Suppressor macrophage (primary cell): ENCODE data around the gene DLG5.
"Not testable (repeated sequence)": the region's sequence is repeated elsewhere in the genome, so short reads cannot be mapped to it uniquely, and the experiment has no call there.

ENCODE experiments used
- DNase-seq, 4 experiments: peaks; one replicate each; pipeline ENCODE4 v3.0.0-alpha.2; 2020 to 2022

The DLG5 gene

DNA sequence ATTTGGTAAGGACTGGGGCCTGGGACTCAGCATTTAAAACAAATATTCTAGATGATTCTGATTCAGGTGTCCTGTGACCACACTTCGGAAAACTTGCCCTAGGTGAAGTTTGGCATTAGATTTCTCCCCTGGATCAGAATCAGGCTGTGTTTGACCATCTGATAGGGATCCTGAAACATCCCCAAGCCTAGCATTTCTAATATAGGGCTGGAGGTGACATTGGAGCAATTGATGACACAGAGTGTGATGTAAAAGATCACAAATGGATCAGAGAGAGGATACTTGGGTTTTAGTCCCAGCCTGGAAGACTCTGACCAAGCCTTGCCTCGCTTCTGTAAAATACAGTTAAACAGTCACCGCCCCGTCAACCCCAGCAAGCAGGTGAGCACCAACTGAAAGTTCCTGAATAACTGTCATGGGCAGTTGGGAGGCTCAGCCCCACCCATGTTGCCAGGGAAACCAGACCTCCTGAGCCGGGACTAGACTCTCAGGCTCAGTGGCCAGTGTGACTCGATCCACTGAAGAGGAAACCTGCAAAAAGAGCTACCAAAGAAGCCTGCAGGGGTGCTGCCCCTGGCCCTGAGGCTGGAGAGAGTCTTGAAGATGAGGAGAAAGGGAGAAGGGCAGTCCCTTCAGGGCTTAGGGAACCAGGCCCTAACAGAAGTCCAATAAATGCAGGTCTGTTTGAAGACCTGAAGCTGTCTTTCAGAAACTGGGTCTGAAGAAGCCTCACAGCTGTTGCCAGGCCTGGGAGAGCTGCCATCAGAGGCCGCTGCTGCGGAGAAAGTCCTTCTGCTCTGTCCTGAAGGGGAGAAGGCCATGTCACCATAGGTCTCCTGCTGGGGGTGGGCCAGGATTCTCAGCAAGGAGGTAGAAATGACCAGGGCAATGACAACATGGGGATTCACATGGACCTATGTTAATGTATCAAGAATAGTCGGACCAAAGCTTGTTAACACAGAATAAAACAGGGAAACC lies 162.8 kb downstream of the DLG5 start:
- no peak for DNase-seq

DNA sequence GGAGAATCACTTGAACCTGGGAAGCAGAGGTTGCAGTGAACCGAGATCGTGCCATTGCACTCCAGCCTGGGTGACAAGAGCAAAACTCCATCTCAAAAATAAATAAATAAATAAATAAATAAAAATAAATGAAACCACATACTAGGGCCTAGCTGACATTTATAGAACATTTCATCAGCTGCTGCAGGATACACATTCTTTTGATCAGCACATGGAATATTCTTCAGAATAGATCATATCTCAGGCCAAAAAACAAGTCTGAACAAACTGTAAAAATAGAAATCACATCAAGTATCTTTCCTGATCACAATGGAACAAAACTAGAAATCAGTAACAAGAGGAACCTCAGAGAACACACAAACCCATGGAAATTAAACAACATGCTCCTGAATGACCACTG lies 168.1 kb downstream of the DLG5 start:
- not testable (repeated sequence) for DNase-seq

DNA sequence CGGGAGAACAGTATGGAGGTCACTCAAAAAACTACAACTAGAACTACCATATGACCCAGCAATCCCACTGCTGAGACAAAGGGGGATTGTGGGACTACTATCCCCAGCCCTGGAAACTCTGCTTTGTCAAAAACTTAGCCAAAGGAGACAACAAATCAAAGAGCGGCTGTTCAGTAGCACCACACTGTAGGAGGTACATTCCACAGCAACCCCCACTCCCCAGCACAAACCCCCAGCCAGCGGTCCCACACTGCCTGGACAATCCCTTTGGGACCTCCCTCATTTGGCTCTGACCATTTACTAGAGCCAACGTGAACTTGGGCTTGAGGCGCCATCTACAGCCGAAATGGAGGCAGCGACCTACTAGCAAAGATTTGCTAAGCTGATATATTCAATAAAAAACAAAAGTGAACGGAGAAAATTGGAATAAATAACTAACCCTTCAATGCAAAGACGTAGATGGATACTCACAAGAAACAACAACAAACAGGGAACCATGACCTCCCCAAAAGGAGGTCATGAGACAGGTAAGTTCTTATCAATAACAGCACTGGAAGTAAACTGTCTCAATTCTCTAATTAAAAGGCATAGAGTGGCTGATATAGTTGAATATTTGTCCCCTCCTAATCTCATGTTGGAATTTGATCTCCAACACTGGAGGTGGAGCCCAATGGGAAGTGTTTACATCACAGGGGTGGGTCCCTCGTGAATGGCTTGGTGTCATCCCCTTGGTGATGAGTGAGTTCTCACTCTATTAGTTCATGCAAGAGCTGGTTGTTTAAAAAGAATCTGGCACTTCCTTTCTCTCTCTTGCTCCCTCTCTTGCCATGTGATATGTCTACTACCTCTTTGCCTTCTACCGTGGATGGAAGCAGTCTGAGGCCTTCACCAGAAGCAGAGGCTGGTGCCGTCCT lies 170.0 kb downstream of the DLG5 start:
- DNase-seq, result peak; percentile 51 to 65 (median 56)

DNA sequence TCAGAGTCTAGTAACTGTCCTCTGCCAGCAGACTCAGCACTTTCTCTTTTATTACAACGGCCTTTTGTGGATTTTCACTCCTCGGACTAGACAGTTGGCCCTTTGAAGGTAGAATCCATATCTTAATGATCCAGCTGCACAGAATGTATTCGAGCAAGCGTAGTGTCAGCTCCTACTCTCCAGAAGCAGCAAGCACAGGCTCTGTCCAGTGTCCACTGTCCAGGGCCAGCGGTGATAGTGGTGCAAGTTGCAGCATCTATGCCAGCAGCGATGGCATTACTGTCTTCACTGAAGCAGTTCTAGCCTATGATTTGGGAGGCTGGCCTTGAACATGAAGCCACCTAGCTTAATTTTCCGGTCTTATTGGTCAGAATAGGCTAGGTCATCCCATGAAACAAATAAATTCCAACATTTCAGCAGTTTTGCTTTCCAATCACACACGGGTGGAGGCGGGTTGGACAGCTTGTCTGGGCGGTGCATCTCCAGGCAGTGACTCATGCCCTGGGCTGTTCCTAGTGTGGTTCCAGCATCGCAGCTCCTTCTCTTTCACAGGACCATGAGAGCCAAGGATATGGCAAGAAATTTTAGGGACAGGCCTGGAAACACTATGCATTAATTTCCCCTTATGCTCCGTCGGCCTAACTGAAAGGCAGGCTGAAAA lies 180.4 kb downstream of the DLG5 start:
- no peak for DNase-seq

DNA sequence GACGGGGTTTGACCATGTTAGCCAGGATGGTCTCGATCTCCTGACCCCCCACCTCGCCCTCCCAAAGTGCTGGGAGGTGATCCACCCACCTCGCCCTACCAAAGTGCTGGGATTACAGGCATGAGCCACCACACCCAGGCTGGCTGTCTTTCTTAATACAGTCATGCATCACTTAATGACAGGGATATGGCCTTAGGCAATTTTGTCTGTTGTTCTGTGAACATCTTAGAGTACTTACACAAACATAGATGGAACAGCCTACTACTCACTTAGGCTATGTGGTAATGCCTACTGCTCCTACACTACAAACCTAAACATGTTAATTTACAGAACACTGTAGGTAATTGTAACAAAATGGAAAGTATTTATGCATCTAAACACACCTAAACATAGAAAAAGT lies 182.3 kb downstream of the DLG5 start:
- no peak for DNase-seq

DNA sequence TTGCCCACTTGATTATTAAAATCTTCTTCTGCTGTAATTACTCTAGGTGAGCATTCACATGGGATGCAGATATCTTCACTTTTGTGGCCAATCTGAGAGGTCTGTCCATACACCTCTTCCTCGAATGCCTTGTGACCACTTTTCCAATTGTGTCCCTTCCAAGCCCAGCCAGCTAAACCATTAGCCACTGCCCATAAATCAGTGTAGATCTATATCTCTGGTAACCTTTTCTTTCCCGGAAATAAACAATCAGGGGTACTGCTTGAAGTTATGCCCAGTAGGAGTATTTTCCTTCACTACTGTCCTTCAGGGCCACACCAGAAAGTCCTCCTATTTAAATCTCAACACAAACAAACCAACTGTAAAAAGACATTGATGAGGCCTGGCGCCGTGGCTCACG lies 184.4 kb downstream of the DLG5 start:
- DNase-seq, result no peak

DNA sequence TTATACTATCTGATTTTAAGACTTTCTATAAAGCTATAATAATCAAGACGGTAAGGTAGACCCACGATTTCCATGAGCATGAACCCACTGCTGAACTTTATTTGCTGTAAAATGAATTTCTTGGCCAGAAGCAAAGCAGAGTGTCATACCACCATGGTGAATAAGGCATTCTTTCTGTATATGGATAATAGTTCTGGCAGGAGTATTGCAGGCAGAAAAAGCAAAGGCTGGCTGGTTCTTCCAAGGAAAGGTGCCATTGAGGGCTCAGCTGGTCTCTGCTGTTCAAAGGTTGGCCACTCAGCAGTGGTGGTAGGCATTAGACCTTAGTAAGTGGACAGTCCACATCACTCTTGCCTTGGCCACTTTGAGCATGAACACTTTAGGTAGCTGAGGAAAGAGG lies 184.8 kb downstream of the DLG5 start:
- no peak for DNase-seq
